Activated CD4-positive, alpha-beta T cell treated with anti-CD3 and anti-CD28 coated beads, Interleukin-2, amount 50 U/mL, for 16 hours (primary cell): ENCODE measurements around the gene VSIG10.
A peak's percentile ranks its signal among the peaks of the same experiment; 100 is the strongest.
"Not testable (repeated sequence)": the region's sequence is repeated elsewhere in the genome, so short reads cannot be mapped to it uniquely, and the experiment has no call there.

ENCODE experiments used
- DNase-seq: peaks from one replicate; pipeline ENCODE4 v3.0.0-alpha.2; 2020

The VSIG10 gene

DNA sequence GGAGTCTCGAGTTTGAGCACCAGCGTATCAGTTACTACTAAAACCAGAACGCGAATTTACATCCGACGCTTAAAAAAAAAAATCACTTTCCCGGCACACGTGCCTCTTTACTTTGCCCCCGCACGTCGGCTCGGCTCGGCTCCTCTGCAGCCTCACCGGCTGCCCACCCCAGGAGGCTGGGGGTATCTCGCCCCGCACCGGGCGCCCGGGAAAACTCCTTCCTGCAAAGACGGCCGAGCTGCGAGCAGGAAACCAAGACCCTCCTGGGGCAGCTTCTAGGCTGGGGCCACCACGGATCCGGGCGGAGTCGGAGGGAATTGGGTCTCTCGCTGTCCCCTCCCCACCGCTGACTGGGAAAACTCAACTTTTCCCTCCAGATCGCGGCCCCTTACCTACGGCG, 610 bp downstream of the VSIG10 start:
- no peak for DNase-seq

DNA sequence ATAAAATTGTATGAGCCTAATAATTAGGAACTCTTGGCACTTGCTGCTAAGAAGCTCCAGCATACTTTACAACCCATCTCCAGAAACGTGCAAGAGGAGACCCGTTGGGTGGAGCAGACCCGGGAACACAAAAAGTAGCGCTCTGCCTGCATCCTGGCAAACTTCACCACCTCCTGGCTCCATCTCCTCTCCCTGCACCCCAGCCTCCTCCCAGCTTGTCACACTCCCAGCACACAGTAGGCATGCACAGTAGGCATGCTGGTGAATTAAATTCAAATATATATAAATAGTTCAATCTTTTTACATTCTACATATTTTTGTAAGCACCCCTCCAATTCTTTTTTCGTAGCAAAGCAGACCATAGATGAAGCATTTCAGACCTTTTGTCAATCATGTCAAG, 1.2 kb downstream of the VSIG10 start:
- no peak for DNase-seq

- DNase-seq: no peak
Observed at GRCh38 chr12:118102070-118102469, 1.7 kb downstream of the VSIG10 start.

DNA sequence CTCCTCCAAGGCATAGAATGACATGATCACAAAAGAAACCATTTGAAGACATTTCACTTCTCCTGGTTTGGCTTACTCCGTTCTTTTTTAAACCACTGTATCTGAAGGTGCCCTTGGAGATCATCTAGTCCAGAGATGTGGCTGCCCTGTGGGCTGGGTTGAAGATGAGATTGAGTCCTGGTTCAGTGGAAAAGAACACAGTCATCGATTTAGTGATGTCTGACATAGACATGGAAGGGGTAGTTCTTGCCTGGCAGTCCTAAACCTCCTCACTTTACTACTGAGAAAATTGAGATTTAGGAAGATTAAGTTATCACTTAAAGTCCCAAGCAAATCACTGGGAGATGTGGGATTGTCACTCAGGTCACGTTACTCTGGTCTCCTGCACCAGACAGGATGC, 2.8 kb downstream of the VSIG10 start:
- no peak for DNase-seq

- DNase-seq: no peak
Observed at GRCh38 chr12:118098911-118099671, 4.7 kb downstream of the VSIG10 start.

DNA sequence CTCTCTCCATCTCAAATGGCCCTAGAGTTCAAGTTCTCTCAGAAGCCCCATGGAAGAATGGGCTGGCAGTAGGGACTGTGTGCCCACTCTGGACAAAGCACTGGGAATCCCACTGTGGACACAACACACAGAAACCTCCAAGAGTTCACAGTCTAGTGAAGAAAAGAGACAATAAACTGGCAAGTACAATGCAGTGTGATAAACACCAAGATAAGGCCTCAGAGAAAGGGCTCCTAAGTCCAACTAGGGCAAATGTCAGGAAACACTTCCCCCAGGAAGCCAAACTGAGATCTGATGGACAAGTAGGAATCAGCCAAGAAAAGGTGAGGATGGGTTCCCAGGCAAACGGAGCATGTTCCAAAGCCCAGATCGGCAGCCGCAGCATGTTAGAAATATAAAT, 5.4 kb downstream of the VSIG10 start:
- no peak for DNase-seq

- DNase-seq: no peak
Observed at GRCh38 chr12:118094039-118094438, 9.8 kb downstream of the VSIG10 start.

DNA sequence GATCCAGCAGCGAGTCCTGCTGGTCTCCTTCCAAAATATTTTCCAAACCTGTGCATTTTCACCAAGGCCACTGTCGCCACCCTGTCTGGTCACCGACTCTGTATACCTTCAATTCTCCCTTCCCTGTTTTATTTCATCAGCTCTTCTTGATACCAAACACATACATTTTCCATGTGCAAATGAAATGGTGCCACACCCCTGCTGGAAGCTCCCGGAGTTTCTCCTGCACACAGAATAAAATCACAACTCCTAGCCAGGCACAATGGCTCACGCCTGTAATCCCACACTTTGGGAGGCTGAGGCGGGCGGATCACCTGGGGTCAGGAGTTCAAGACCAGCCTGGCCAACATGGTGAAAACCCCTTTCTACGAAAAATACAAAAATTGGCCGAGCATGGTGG, 14.0 kb downstream of the VSIG10 start:
- no peak for DNase-seq

DNA sequence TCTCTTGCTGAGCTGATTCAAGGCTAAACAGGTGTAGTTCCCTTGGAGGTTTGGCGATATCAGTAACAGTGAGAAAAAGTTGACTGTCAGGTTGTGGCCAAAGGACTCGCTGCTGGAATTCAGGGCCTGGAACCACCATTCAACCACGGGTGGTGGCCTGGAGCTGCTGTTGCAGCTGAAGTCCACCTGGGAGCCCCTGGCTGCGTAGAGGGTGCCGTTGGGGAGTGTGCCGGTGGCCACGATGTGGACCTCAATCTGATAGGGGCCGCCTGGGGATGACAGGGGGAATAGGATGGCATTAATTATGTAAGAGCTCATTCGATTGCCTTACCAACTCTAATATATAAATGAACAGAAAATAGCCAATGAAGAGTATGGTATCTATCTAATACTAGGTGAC, 21.6 kb downstream of the VSIG10 start:
- DNase-seq: no peak

GRCh38 chr12:118081521-118081920, 22.3 kb downstream of the VSIG10 start:
- not testable (repeated sequence) for DNase-seq

DNA sequence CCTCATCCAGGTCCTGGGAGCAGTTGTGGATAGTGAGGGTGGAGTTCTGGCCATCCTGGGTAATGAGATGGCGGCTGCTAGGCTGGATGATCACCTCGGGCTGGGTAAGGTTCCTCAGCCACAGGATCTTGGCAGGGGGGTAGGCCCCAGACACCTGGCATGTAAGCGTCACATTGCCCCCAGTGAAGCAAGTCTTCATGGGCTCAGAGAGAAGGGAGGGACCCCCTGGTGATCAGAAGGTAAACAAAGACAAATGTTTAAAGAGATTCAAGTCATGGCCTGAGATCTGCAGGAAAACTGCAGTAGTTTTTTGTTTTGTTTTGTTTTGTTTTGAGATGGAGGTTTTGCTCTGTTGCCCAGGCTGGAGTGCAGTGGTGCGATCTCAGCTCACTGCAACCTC, 30.0 kb downstream of the VSIG10 start:
- no peak for DNase-seq

DNA sequence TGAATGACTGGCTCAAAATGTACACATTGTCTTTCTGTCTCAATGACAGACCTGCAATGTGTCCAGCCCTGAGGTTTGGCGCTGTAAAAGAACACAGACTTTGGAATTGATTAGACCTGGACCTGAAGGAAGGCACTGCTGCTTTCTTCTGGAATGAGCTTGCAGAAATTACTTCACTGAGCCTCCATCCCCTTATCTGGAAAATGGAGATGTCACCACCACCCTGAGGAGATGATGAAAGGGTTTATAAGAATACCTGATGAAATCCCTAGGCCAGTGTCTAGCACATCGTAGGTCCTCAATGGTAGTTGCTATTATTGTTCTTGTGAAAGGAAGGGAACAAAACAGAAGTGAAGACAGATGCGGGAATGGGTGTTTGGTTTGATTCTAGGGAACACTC, 33.2 kb downstream of the VSIG10 start:
- no peak for DNase-seq

DNA sequence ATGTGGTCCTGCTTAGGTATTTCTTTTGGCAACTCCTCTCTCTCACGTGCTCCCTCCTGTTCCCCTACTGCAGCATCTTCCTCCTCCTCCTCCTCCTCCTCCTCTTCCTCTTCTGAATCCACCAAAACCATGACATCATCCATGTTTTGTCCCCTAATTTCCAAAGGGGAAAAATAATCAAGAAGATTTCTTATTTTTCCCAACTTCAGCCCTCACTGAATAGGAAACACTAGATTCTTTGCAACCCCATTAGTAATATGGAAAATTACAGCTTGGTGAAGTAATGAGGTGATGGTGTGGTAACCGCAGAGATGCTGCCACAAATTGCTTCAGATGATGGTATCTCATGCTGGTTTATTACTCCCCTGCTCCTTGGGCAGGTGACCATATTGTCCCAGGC, 35.4 kb downstream of the VSIG10 start:
- DNase-seq: no peak

DNA sequence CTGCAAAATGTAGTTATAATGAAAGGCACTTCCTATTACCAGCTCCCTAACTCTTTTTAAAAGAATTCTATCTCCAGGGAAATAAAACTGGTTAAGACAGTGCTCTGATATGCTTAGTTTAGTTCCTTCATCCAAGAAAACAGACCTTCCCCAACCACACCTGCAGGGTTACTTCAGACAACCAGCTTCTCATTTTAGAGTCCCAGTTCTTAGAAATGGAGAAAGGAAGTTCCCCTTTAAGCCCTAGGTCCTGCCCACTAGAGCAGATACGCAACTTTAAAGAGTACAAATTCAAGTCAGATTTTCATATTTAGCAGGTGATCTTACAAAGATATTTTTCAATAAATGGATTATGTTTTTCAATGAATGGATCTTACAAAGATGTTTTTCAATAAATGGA, 38.4 kb downstream of the VSIG10 start:
- DNase-seq: no peak

DNA sequence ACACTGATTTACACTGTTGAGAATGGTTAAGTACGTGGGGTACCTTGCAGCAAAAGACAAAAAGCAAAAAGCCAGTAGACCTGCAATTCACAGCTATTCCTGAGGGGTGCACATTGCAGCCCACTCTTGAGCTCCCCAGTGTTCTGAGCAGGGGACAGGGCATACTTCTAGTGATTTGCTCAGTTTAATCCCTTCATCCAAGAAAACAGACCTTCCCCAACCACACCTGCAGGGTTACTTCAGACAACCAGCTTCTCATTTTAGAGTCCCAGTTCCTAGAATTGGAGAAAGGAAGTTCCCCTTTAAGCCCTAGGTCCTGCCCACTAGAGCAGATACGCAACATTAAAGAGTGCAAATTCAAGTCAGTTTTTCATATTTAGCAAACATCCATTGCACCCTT, 39.2 kb downstream of the VSIG10 start:
- no peak for DNase-seq

DNA sequence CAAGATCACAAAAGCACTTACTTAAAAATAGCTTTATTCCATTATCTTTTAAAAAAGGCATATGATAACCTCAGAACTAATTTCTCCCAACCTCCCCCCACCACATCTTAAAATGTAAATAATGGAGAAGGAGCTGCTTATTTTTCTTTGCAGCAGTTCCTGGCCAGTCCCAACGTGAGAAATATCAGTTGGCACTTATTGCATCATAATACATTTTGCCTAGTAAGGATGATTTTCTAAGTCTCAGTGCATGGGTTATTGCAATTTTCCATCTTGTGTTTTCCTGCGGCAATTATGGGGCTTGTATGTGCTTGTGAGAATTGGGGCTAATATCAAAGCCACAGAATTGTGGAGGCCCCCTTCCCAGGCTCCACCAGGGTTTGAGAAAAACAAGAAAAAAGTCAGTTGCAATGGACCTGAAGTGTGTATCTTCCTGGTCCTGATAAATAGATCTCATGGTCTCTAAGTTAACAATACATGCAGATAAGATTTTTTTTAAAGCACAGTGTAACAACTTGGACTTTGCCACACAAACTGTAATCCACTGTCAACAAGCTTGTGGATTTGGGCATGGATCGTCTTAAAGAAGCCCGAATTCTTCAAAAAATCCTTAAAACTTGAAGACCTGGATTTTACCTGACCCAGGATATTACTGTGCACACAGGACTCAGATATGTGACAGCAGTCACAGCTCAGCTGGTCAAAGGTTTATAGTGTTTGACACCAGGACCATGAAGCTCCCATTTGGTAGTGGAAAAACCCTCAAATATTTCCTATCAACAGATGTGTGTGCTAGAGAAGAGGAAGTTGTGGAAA, 40.0 kb downstream of the VSIG10 start:
- no peak for DNase-seq

- no peak for DNase-seq
Observed at GRCh38 chr12:118061873-118062843, 41.7 kb downstream of the VSIG10 start.

DNA sequence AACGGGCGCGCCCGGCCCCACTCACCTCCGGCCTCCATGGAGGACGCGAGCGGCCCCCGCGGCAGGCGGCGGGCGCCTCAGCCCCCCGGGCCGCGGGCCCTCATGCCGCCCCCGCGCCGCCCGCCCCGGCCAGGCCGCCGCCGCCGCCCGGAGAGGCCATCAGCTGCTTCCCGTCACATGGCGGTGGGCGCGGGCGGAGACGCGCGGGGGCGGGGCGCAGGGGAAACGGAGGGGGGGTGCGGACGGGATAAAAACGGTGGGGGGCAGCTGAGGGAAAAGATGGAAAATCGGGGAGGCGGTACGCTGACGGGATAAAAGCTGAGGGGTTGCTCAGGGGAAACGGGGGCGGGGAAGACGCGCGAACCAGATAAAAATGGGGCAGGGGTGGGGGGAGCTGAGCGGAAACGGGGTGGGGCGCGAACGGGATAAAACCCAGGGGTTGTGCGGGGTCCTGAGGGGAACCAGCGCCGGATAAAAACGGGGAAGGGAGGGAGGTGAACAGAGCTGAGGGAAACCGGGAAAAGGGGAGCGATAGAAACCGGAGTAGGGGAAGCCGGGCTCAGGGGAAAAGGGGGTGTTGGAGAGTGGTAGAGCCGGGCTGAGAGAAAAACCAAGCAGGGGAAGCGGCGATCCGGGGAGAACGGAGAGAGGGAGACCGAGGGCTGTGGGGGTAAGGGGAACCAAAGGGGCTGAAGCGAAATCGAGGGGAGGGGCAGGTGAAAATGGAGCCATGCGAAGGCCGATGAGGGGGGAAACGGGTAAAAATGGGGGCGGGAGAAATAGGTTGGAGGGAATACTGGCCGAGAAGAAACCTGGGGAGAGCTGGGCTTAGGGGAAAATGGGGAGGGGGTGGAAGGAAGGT, 42.6 kb downstream of the VSIG10 start, which contains the start of gene WSB2:
TSS of gene WSB2 (minus strand) at position 169 of the 862 bp plus-strand sequence. CDS start at position 38, 131 bp downstream.
- DNase-seq: peak; percentile 46

GRCh38 chr12:118060301-118061010, 43.4 kb downstream of the VSIG10 start:
- no peak for DNase-seq

DNA sequence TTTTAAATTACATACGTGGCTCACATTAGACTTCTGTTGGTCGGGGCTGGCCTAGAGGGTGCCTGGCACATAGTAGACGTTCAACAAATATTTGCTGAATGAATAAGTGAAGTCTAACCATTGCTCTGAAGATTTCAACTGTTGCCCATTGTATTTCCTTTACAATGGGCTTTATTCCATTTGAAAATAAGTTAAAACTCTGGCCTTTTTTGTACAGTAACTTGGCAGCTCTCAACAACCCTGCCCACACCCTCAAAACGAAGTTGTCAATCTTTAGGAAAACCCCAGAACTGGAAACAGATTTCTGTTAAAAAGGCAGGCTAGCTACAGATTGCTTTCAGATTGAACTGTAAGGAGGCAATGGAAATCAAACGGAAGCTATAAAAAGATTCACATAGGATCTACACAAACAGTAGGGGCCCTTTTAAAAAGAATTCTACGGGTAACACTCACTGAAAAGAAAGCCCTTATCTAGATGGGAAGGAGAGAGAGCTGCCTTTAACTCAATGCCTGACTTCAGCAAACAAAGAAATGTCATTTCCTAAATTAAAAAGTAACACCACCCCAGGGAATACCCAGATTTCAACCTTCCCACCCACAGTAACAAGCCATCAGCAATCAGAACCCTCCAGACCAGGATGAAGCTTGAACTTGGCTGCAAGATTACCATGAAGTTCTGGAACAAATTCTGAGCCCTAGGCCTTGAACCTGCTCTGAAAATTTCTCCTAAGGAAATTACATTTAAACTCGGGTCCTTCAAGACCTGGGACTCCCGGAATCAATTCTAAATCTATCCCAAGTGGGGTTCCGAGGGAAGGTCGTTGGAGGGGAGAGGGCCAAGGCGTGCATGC, 44.2 kb downstream of the VSIG10 start:
- DNase-seq: no peak
